GM19372 (cell line): ENCODE data around the gene HES5.

ENCODE experiments used
- ATAC-seq: cut with Tn5 transposase; IDR thresholded peaks from one replicate; pipeline ENCODE4 v1.9.1; 2021; ENCODE audit warnings: mild to moderate bottlenecking, low read depth, moderate library complexity; ENCODE audit not compliant: unreplicated experiment

HES5 gene

GRCh38 chr1:2504225-2504948, 25.7 kb downstream of the HES5 start:
- ATAC-seq = no peak

GRCh38 chr1:2503554-2504224, 26.4 kb downstream of the HES5 start:
- no peak for ATAC-seq

- ATAC-seq = no peak
Observed at GRCh38 chr1:2502661-2503553, 27.2 kb downstream of the HES5 start.

GRCh38 chr1:2502210-2502609, 27.9 kb downstream of the HES5 start:
- ATAC-seq = no peak

GRCh38 chr1:2501820-2502119, 28.3 kb downstream of the HES5 start:
- ATAC-seq = no peak

GRCh38 chr1:2501041-2501819, 28.8 kb downstream of the HES5 start:
- ATAC-seq = no peak

GRCh38 chr1:2499986-2500596, 30.0 kb downstream of the HES5 start:
- ATAC-seq = no peak

- ATAC-seq = no peak
Observed at GRCh38 chr1:2499260-2499659, 30.8 kb downstream of the HES5 start.

- no peak for ATAC-seq
Observed at GRCh38 chr1:2498648-2499047, 31.4 kb downstream of the HES5 start.

- ATAC-seq = no peak
Observed at GRCh38 chr1:2497891-2498290, 32.2 kb downstream of the HES5 start.

GRCh38 chr1:2496746-2497145, 33.3 kb downstream of the HES5 start:
- no peak for ATAC-seq

- no peak for ATAC-seq
Observed at GRCh38 chr1:2496087-2496622, 33.9 kb downstream of the HES5 start.

GRCh38 chr1:2495546-2495945, 34.5 kb downstream of the HES5 start:
- ATAC-seq = no peak

GRCh38 chr1:2495026-2495425, 35.0 kb downstream of the HES5 start:
- ATAC-seq = no peak

GRCh38 chr1:2494323-2494693, 35.8 kb downstream of the HES5 start:
- ATAC-seq = no peak

- ATAC-seq = no peak
Observed at GRCh38 chr1:2493691-2494322, 36.3 kb downstream of the HES5 start.

GRCh38 chr1:2493218-2493617, 36.8 kb downstream of the HES5 start:
- no peak for ATAC-seq

- no peak for ATAC-seq
Observed at GRCh38 chr1:2492091-2492490, 38.0 kb downstream of the HES5 start.

- no peak for ATAC-seq
Observed at GRCh38 chr1:2489615-2490014, 40.4 kb downstream of the HES5 start.

- ATAC-seq = no peak
Observed at GRCh38 chr1:2488688-2489087, 41.4 kb downstream of the HES5 start.
